Measurements from ENCODE around the gene NSL1.

Gene NSL1

GRCh38 chr1:212692774-212693644 lies 98.6 kb downstream of the NSL1 start:
- H3K4me1 ChIP-seq: no peaks in the 10 kb centered on the region
- H3K36me3 ChIP-seq (ENCODE audit: control insufficient read depth, insufficient read depth, low read length): no peaks in the 10 kb centered on the region
- no peak for TF ChIP-seq CTCF (IDR thresholded peaks at IDR 0.05)
- no peak overlapping the region for H2AFZ ChIP-seq
- H3K27me3 ChIP-seq (ENCODE audit: control insufficient read depth, insufficient read depth, low read length): no peaks in the 10 kb centered on the region
- no peaks in the 10 kb centered on the region for H3K9me3 ChIP-seq (ENCODE audit: control insufficient read depth, low read length)
- H3K9ac ChIP-seq: no peak overlapping the region
- H3K4me3 ChIP-seq (ENCODE audit: low read depth, low read length): no peak overlapping the region
- no peak overlapping the region for H3K4me2 ChIP-seq (ENCODE audit: low read length)
- H3K79me2 ChIP-seq: no peaks in the 10 kb centered on the region
- H3K27ac ChIP-seq: no peak overlapping the region

- no peaks in the 10 kb centered on the region for H3K79me2 ChIP-seq
- no peak overlapping the region for H3K9ac ChIP-seq
- H3K27me3 ChIP-seq (ENCODE audit: control insufficient read depth, insufficient read depth, low read length): no peaks in the 10 kb centered on the region
- no peaks in the 10 kb centered on the region for H3K9me3 ChIP-seq (ENCODE audit: control insufficient read depth, low read length)
- H3K4me2 ChIP-seq (ENCODE audit: low read length): no peak overlapping the region
- no peak overlapping the region for H2AFZ ChIP-seq
- no peak overlapping the region for H3K4me3 ChIP-seq (ENCODE audit: low read depth, low read length)
- no peaks in the 10 kb centered on the region for H3K36me3 ChIP-seq (ENCODE audit: control insufficient read depth, insufficient read depth, low read length)
- H3K27ac ChIP-seq: no peak overlapping the region
- TF ChIP-seq CTCF (IDR thresholded peaks at IDR 0.05): no peak
- no peaks in the 10 kb centered on the region for H3K4me1 ChIP-seq
Observed at GRCh38 chr1:212691561-212692071, 100.0 kb downstream of the NSL1 start.

- H3K4me3 ChIP-seq (ENCODE audit: low read depth, low read length): no peak overlapping the region
- H3K27ac ChIP-seq: no peak overlapping the region
- no peak overlapping the region for H3K9ac ChIP-seq
- no peaks in the 10 kb centered on the region for H3K79me2 ChIP-seq
- no peak for TF ChIP-seq CTCF (IDR thresholded peaks at IDR 0.05)
- H3K4me2 ChIP-seq (ENCODE audit: low read length): no peak overlapping the region
- H2AFZ ChIP-seq: no peak overlapping the region
- H3K9me3 ChIP-seq (ENCODE audit: control insufficient read depth, low read length): no peaks in the 10 kb centered on the region
- no peaks in the 10 kb centered on the region for H3K36me3 ChIP-seq (ENCODE audit: control insufficient read depth, insufficient read depth, low read length)
- no peaks in the 10 kb centered on the region for H3K27me3 ChIP-seq (ENCODE audit: control insufficient read depth, insufficient read depth, low read length)
- no peaks in the 10 kb centered on the region for H3K4me1 ChIP-seq
Observed at GRCh38 chr1:212690816-212691403, 100.7 kb downstream of the NSL1 start.

GRCh38 chr1:212689758-212690529 lies 101.6 kb downstream of the NSL1 start:
- no peak overlapping the region for H3K4me2 ChIP-seq (ENCODE audit: low read length)
- H3K27me3 ChIP-seq (ENCODE audit: control insufficient read depth, insufficient read depth, low read length): no peaks in the 10 kb centered on the region
- no peaks in the 10 kb centered on the region for H3K9me3 ChIP-seq (ENCODE audit: control insufficient read depth, low read length)
- H3K9ac ChIP-seq: no peak overlapping the region
- no peak for TF ChIP-seq CTCF (IDR thresholded peaks at IDR 0.05)
- H2AFZ ChIP-seq: no peak overlapping the region
- H3K4me3 ChIP-seq (ENCODE audit: low read depth, low read length): no peak overlapping the region
- H3K4me1 ChIP-seq: no peaks in the 10 kb centered on the region
- no peak overlapping the region for H3K27ac ChIP-seq
- H3K36me3 ChIP-seq (ENCODE audit: control insufficient read depth, insufficient read depth, low read length): no peaks in the 10 kb centered on the region
- H3K79me2 ChIP-seq: no peaks in the 10 kb centered on the region
